ENCODE measurements around the gene TYSND1. TPM values are rescaled to one million over a fixed set of nuclear protein-coding genes. Genes with fewer than 3 reads are reported as not detected.
"Not testable (repeated sequence)": the region's sequence is repeated elsewhere in the genome, so short reads cannot be mapped to it uniquely, and the experiment has no call there.

TYSND1 gene
- total RNA-seq, 2 donors from 2014 or later: 11.8 to 13.8 TPM

GRCh38 chr10:70123166-70123565 is 23.3 kb downstream of the TYSND1 start:
- H3K9me3 Mint-ChIP-seq; H3K27me3 Mint-ChIP-seq (ENCODE audit: low read depth); DNase-seq; H3K4me3 Mint-ChIP-seq; H3K36me3 Mint-ChIP-seq (ENCODE audit: insufficient read depth in 2 of 2); H3K27ac Mint-ChIP-seq; H3K4me1 Mint-ChIP-seq (ENCODE audit: low read depth); ATAC-seq (replicated peaks in 1 of 2): not testable (repeated sequence)

- DNase-seq (no peak), ATAC-seq (replicated peaks in 1 of 2) (no peak)
- no peaks in the 10 kb centered on the region for H3K27me3 Mint-ChIP-seq (ENCODE audit: low read depth)
- no peaks in the 10 kb centered on the region for H3K9me3 Mint-ChIP-seq
- H3K4me3 Mint-ChIP-seq: no peak overlapping the region
- no peaks in the 10 kb centered on the region for H3K4me1 Mint-ChIP-seq (ENCODE audit: low read depth)
- no peaks in the 10 kb centered on the region for H3K36me3 Mint-ChIP-seq (ENCODE audit: insufficient read depth in 2 of 2)
- H3K27ac Mint-ChIP-seq: no peak overlapping the region
Observed at GRCh38 chr10:70122742-70123141, 23.8 kb downstream of the TYSND1 start.

- no peak for ATAC-seq (replicated peaks in 1 of 2)
- Mint-ChIP-seq H3K9me3 (no peaks in the 10 kb centered on the region), H3K27me3 (ENCODE audit: low read depth) (no peaks in the 10 kb centered on the region), H3K27ac (no peak overlapping the region), H3K36me3 (ENCODE audit: insufficient read depth in 2 of 2) (no peaks in the 10 kb centered on the region), H3K4me1 (ENCODE audit: low read depth) (peaks cover 2% of the 10 kb centered on the region), H3K4me3 (no peak overlapping the region)
- no peak for DNase-seq
Observed at GRCh38 chr10:70121281-70121949, 25.1 kb downstream of the TYSND1 start.

- no peak overlapping the region for H3K4me3 Mint-ChIP-seq
- H3K4me1 Mint-ChIP-seq (ENCODE audit: low read depth): peaks cover 7% of the 10 kb centered on the region
- no peaks in the 10 kb centered on the region for H3K36me3 Mint-ChIP-seq (ENCODE audit: insufficient read depth in 2 of 2)
- no peak for ATAC-seq (replicated peaks in 1 of 2)
- DNase-seq: no peak
- no peak overlapping the region for H3K27ac Mint-ChIP-seq
- H3K27me3 Mint-ChIP-seq (ENCODE audit: low read depth): no peaks in the 10 kb centered on the region
- H3K9me3 Mint-ChIP-seq: no peaks in the 10 kb centered on the region
Observed at GRCh38 chr10:70120417-70120816, 26.1 kb downstream of the TYSND1 start.

- no peak for DNase-seq
- no peak for ATAC-seq (replicated peaks in 1 of 2)
- no peaks in the 10 kb centered on the region for H3K9me3 Mint-ChIP-seq
- no peak overlapping the region for H3K27ac Mint-ChIP-seq
- H3K36me3 Mint-ChIP-seq (ENCODE audit: insufficient read depth in 2 of 2): no peaks in the 10 kb centered on the region
- peaks cover 7% of the 10 kb centered on the region for H3K4me1 Mint-ChIP-seq (ENCODE audit: low read depth)
- H3K27me3 Mint-ChIP-seq (ENCODE audit: low read depth): no peaks in the 10 kb centered on the region
- H3K4me3 Mint-ChIP-seq: no peak overlapping the region
Observed at GRCh38 chr10:70119623-70120022, 26.9 kb downstream of the TYSND1 start.

- DNase-seq: no peak
- no peak overlapping the region for H3K4me3 Mint-ChIP-seq
- no peak for ATAC-seq (replicated peaks in 1 of 2)
- H3K27me3 Mint-ChIP-seq (ENCODE audit: low read depth): no peaks in the 10 kb centered on the region
- peaks cover 7% of the 10 kb centered on the region for H3K4me1 Mint-ChIP-seq (ENCODE audit: low read depth)
- H3K9me3 Mint-ChIP-seq: no peaks in the 10 kb centered on the region
- no peaks in the 10 kb centered on the region for H3K36me3 Mint-ChIP-seq (ENCODE audit: insufficient read depth in 2 of 2)
- H3K27ac Mint-ChIP-seq: no peak overlapping the region
Observed at GRCh38 chr10:70119197-70119596, 27.3 kb downstream of the TYSND1 start.

GRCh38 chr10:70118196-70118595 is 28.3 kb downstream of the TYSND1 start:
- Mint-ChIP-seq H3K4me3 (no peak overlapping the region), H3K9me3 (no peaks in the 10 kb centered on the region), H3K36me3 (ENCODE audit: insufficient read depth in 2 of 2) (peaks cover 0 to 2% of the 10 kb centered on the region in 2 donors), H3K4me1 (ENCODE audit: low read depth) (peaks cover 7% of the 10 kb centered on the region), H3K27me3 (ENCODE audit: low read depth) (no peaks in the 10 kb centered on the region), H3K27ac (no peak overlapping the region)
- ATAC-seq (replicated peaks in 1 of 2) (no peak), DNase-seq (no peak)

- H3K9me3 Mint-ChIP-seq: no peaks in the 10 kb centered on the region
- DNase-seq: no peak
- no peak for ATAC-seq (replicated peaks in 1 of 2)
- no peaks in the 10 kb centered on the region for H3K27me3 Mint-ChIP-seq (ENCODE audit: low read depth)
- H3K4me1 Mint-ChIP-seq (ENCODE audit: low read depth): peaks cover 7% of the 10 kb centered on the region
- peaks cover 0 to 2% of the 10 kb centered on the region in 2 donors for H3K36me3 Mint-ChIP-seq (ENCODE audit: insufficient read depth in 2 of 2)
- no peak overlapping the region for H3K4me3 Mint-ChIP-seq
- no peak overlapping the region for H3K27ac Mint-ChIP-seq
Observed at GRCh38 chr10:70117646-70118045, 28.9 kb downstream of the TYSND1 start.

- no peaks in the 10 kb centered on the region for H3K27me3 Mint-ChIP-seq (ENCODE audit: low read depth)
- no peaks in the 10 kb centered on the region for H3K9me3 Mint-ChIP-seq
- no peak overlapping the region for H3K4me3 Mint-ChIP-seq
- peaks cover 0 to 2% of the 10 kb centered on the region in 2 donors for H3K36me3 Mint-ChIP-seq (ENCODE audit: insufficient read depth in 2 of 2)
- ATAC-seq (replicated peaks in 1 of 2) (peak; percentile 68 to 85), DNase-seq (peak; percentile 59 to 67)
- H3K27ac Mint-ChIP-seq: no peak overlapping the region
- H3K4me1 Mint-ChIP-seq (ENCODE audit: low read depth): peaks cover 7% of the 10 kb centered on the region
Observed at GRCh38 chr10:70115948-70116682, 30.4 kb downstream of the TYSND1 start.

- no peak overlapping the region for H3K27ac Mint-ChIP-seq
- no peak overlapping the region for H3K4me3 Mint-ChIP-seq
- H3K9me3 Mint-ChIP-seq: no peaks in the 10 kb centered on the region
- ATAC-seq (replicated peaks in 1 of 2) (no peak), DNase-seq (no peak)
- H3K36me3 Mint-ChIP-seq (ENCODE audit: insufficient read depth in 2 of 2): peaks cover 0 to 2% of the 10 kb centered on the region in 2 donors
- H3K4me1 Mint-ChIP-seq (ENCODE audit: low read depth): peaks cover 7% of the 10 kb centered on the region
- H3K27me3 Mint-ChIP-seq (ENCODE audit: low read depth): no peaks in the 10 kb centered on the region
Observed at GRCh38 chr10:70114902-70115301, 31.6 kb downstream of the TYSND1 start.

GRCh38 chr10:70112071-70112470 is 34.4 kb downstream of the TYSND1 start:
- DNase-seq (no peak), ATAC-seq (replicated peaks in 1 of 2) (no peak)
- H3K27me3 Mint-ChIP-seq (ENCODE audit: low read depth): no peaks in the 10 kb centered on the region
- H3K9me3 Mint-ChIP-seq: no peaks in the 10 kb centered on the region
- no peak overlapping the region for H3K27ac Mint-ChIP-seq
- peaks cover 7% of the 10 kb centered on the region for H3K4me1 Mint-ChIP-seq (ENCODE audit: low read depth)
- H3K36me3 Mint-ChIP-seq (ENCODE audit: insufficient read depth in 2 of 2): peaks cover 0 to 2% of the 10 kb centered on the region in 2 donors
- H3K4me3 Mint-ChIP-seq: no peak overlapping the region

- H3K4me1 Mint-ChIP-seq (ENCODE audit: low read depth): peaks cover 6% of the 10 kb centered on the region
- ATAC-seq (replicated peaks in 1 of 2) (no peak), DNase-seq (no peak)
- H3K27ac Mint-ChIP-seq: no peak overlapping the region
- H3K9me3 Mint-ChIP-seq: no peaks in the 10 kb centered on the region
- no peak overlapping the region for H3K4me3 Mint-ChIP-seq
- no peaks in the 10 kb centered on the region for H3K27me3 Mint-ChIP-seq (ENCODE audit: low read depth)
- H3K36me3 Mint-ChIP-seq (ENCODE audit: insufficient read depth in 2 of 2): peaks cover 0 to 2% of the 10 kb centered on the region in 2 donors
Observed at GRCh38 chr10:70111496-70111895, 35.0 kb downstream of the TYSND1 start.

GRCh38 chr10:70109064-70109729 is 37.3 kb downstream of the TYSND1 start:
- no peak overlapping the region for H3K27ac Mint-ChIP-seq
- H3K4me3 Mint-ChIP-seq: no peak overlapping the region

More at GRCh38 chr10:70109064-70109729, 37.3 kb downstream of the TYSND1 start:
- Mint-ChIP-seq H3K36me3 (ENCODE audit: insufficient read depth in 2 of 2) (peaks cover 0 to 2% of the 10 kb centered on the region in 2 donors), H3K27me3 (ENCODE audit: low read depth) (no peaks in the 10 kb centered on the region), H3K9me3 (no peaks in the 10 kb centered on the region), H3K4me1 (ENCODE audit: low read depth) (no peaks in the 10 kb centered on the region)
- ATAC-seq (replicated peaks in 1 of 2) (no peak), DNase-seq (no peak)

Measured in activated T-cell treated with anti-CD3 and anti-CD28 coated beads, Interleukin-2, amount 50 U/mL, for 72 hours (primary cell).